GM12878 (cell line): ENCODE data around the gene RPL37. TPM values are rescaled to one million over a fixed set of nuclear protein-coding genes. Genes with fewer than 3 reads are reported as not detected.
"Not testable (repeated sequence)": the region's sequence is repeated elsewhere in the genome, so short reads cannot be mapped to it uniquely, and the experiment has no call there.

Experiments used
- ATAC-seq: fragments of 200-7000 bp; cut with Tn5 transposase; 3 replicates; pipeline ENCODE4 v1.9.1; 2020; ENCODE audit warnings: mild to moderate bottlenecking, moderate library complexity
- BruUV-seq: library from RNA; stranded (reverse); fragments of 400-500 nt; replicated peaks from 2 replicates; lab custom pipeline; 2021; lab: Mats Ljungman, UMichigan
- CTCF ChIA-PET: fragments of 300-600 bp; sonication (Branson Sonifier 250); formaldehyde crosslinking; extraction: SDS; loops from one replicate; lab custom pipeline; 2021; ENCODE audit warnings: inconsistent platforms; lab: Yijun Ruan, JAX
- POLR2A ChIA-PET: fragments of 350-600 bp; formaldehyde crosslinking; extraction: SDS; loops from one replicate; lab custom pipeline; 2021; ENCODE audit warnings: inconsistent platforms; lab: Charles Lee
- RAD21 ChIA-PET: fragments of 300-600 bp; sonication (Branson Sonifier 250); formaldehyde crosslinking; loops from one replicate; lab custom pipeline; 2023; ENCODE audit warnings: antibody characterized with exemption; ENCODE audit not compliant: unreplicated experiment; lab: Charles Lee
- SMC1A ChIA-PET: fragments of 300-600 bp; sonication (Branson Sonifier 250); formaldehyde crosslinking; loops from one replicate; lab custom pipeline; 2023; ENCODE audit not compliant: unreplicated experiment, uncharacterized antibody; lab: Charles Lee
- DNase-seq: peaks from one replicate; pipeline ENCODE4 v3.0.0-alpha.2; 2011; ENCODE audit warnings: low read depth, low spot score
- FAIRE-seq: peaks from 3 replicates; lab custom pipeline; 2011; peaks lifted over from hg19 to GRCh38; lab: Jason Lieb, UNC
- H2AFZ ChIP-seq: 2 replicates; pipeline ENCODE4 v1.6.0; 2011; ENCODE audit warnings: low read depth, low read length, control low read depth; ENCODE audit not compliant: control insufficient read depth
- H3K27ac ChIP-seq: 2 replicates; pipeline ENCODE4 v1.5.1; 2011; ENCODE audit warnings: control low read depth; ENCODE audit not compliant: control insufficient read depth, insufficient read depth
- H3K27me3 ChIP-seq, 2 experiments: replicated peaks in 1 of 2; 2 replicates each; pipeline versions ENCODE4 v1.6.0 to v1.6.1; 2011; ENCODE audit warnings: low read length in 1 of 2; ENCODE audit not compliant: control insufficient read depth in 2 of 2, insufficient read depth in 2 of 2
- H3K36me3 ChIP-seq, 2 experiments: 2 replicates each; pipeline ENCODE4 v1.5.1; 2011; ENCODE audit warnings: low read length in 1 of 2; ENCODE audit not compliant: control insufficient read depth in 2 of 2, insufficient read depth in 2 of 2
- H3K4me1 ChIP-seq: 2 replicates; pipeline ENCODE4 v1.6.1; 2011; ENCODE audit warnings: mild to moderate bottlenecking, low read length, moderate library complexity, mixed read lengths; ENCODE audit not compliant: control insufficient read depth, insufficient read depth
- H3K4me2 ChIP-seq: 2 replicates; pipeline ENCODE4 v1.6.0; 2011; ENCODE audit warnings: control low read depth; ENCODE audit not compliant: control insufficient read depth, insufficient read depth
- H3K4me3 ChIP-seq: fragments of 200-600 bp; sonication (generic); 2 replicates; pipeline ENCODE4 v1.5.1; 2016
- H3K79me2 ChIP-seq: 2 replicates; pipeline ENCODE4 v1.6.0; 2011; ENCODE audit warnings: low read length; ENCODE audit not compliant: control insufficient read depth, insufficient read depth
- H3K9ac ChIP-seq: 2 replicates; pipeline ENCODE4 v1.8.0; 2011; ENCODE audit warnings: low read length, control low read depth, mixed read lengths; ENCODE audit not compliant: control insufficient read depth, insufficient read depth
- H3K9me3 ChIP-seq: replicated peaks from 3 replicates; pipeline ENCODE4 v1.5.1; 2011; ENCODE audit warnings: mild to moderate bottlenecking, low read length; ENCODE audit not compliant: control insufficient read depth, insufficient read depth
- H4K20me1 ChIP-seq: 2 replicates; pipeline ENCODE4 v1.6.0; 2011; ENCODE audit not compliant: control insufficient read depth, insufficient read depth
- CEBPB ChIP-seq, 2 experiments: fragments of 150-350 bp in 1 of 2; IDR thresholded peaks; 2 replicates each; pipeline ENCODE4 v1.6.1; 2012 to 2014; ENCODE audit warnings: low read depth in 2 of 2, low read length in 2 of 2, borderline replicate concordance in 1 of 2, inconsistent platforms in 1 of 2
- CHD2 ChIP-seq: IDR thresholded peaks from 2 replicates; pipeline ENCODE4 v1.6.1; 2011; ENCODE audit warnings: low read depth, low read length, improper control_type of control experiment, borderline replicate concordance
- CREM ChIP-seq: IDR thresholded peaks from 2 replicates; pipeline ENCODE4 v1.6.1; 2014; ENCODE audit warnings: antibody characterized with exemption, low read depth
- GABPA ChIP-seq: IDR thresholded peaks from 2 replicates; pipeline ENCODE4 v1.6.1; 2014; ENCODE audit warnings: antibody characterized with exemption, low read depth, mild to moderate bottlenecking, inconsistent platforms
- IKZF1 ChIP-seq: fragments of 450-650 bp; conservative IDR thresholded peaks from 2 replicates; pipeline ENCODE4 v1.6.1; 2017; ENCODE audit warnings: antibody characterized with exemption, mild to moderate bottlenecking
- KDM1A ChIP-seq: fragments of 200-600 bp; sonication (generic); IDR thresholded peaks from 2 replicates; pipeline ENCODE4 v1.6.1; 2016; ENCODE audit warnings: borderline replicate concordance
- NKRF ChIP-seq: fragments of 450-650 bp; conservative IDR thresholded peaks from 2 replicates; pipeline ENCODE4 v1.6.1; 2017; ENCODE audit warnings: mild to moderate bottlenecking, moderate library complexity
- NRF1 ChIP-seq: conservative IDR thresholded peaks from 2 replicates; pipeline ENCODE4 v1.6.1; 2011; ENCODE audit warnings: mild to moderate bottlenecking, low read depth, low read length, improper control_type of control experiment
- PML ChIP-seq: IDR thresholded peaks from 2 replicates; pipeline ENCODE4 v1.6.1; 2012; ENCODE audit warnings: low read length, inconsistent platforms
- POLR2AphosphoS5 ChIP-seq: IDR thresholded peaks from 2 replicates; pipeline ENCODE4 v1.6.1; 2011; ENCODE audit warnings: mild to moderate bottlenecking, low read length, inconsistent platforms
- SIN3A ChIP-seq: IDR thresholded peaks from 2 replicates; pipeline ENCODE4 v1.6.1; 2012; ENCODE audit warnings: low read depth, low read length, improper control_type of control experiment
- USF2 ChIP-seq: IDR thresholded peaks from 2 replicates; pipeline ENCODE4 v1.6.1; 2011; ENCODE audit warnings: low read depth, low read length, improper control_type of control experiment, borderline replicate concordance
- ZBTB33 ChIP-seq: fragments of 450-650 bp; IDR thresholded peaks from 2 replicates; pipeline ENCODE4 v1.6.1; 2017; ENCODE audit warnings: mild to moderate bottlenecking
- WGBS: methylation state at CpG from one replicate; pipeline ENCODE4 v1.1.6; 2016; ENCODE audit warnings: low lambda C conversion rate; ENCODE audit not compliant: insufficient replicate concordance, insufficient coverage; ENCODE audit errors: missing lambda C conversion rate; 5-methylcytosine and 5-hydroxymethylcytosine counted together
- in situ Hi-C: fragments of 300-500 bp; cut with MboI; formaldehyde crosslinking; loops from 9 replicates; pipeline ENCODE4 v1.14.3; 2018; ENCODE audit warnings: mixed read lengths
- intact Hi-C: fragments of 100-400 bp; cut with micrococcal nuclease; formaldehyde crosslinking; loops from one replicate; pipeline ENCODE4 v1.14.2; 2022; ENCODE audit not compliant: unreplicated experiment
- polyA plus RNA-seq, 11 experiments: library from polyadenylated mRNA; depleted of rRNA in 4 of 11; unstranded in 6 of 11; stranded (reverse) in 5 of 11; fragments of >200 nt; fragmentation: Nextera tagmentation in 4 of 11; fragmentation: Illumina TruSeq in 1 of 11; extraction: Ambion mirVana in 4 of 11; extraction: Trizol in 1 of 11; gene quantifications; 1 replicate in 1 of 11; 2 replicates in 10 of 11; pipeline versions ENCODE4 v1.2.1 to v1.2.3, GENCODE V29; 2011 to 2016; ENCODE audit warnings: inconsistent platforms in 2 of 11, missing spikeins in 2 of 11, low read depth in 1 of 11
- total RNA-seq, 4 experiments: library from RNA; depleted of rRNA in 3 of 4; stranded (reverse); fragments of >200 nt in 3 of 4; fragmentation: Illumina TruSeq in 1 of 4; extraction: Trizol in 1 of 4; gene quantifications; 2 replicates each; pipeline versions ENCODE4 v1.2.1 to v1.2.3, GENCODE V29; 2013 to 2021

Gene RPL37
- total and polyA plus RNA-seq, 10 of the 15 experiments (the other 5 are each of a cell fraction or from before 2014, with no cell fraction given): 1,697 to 6,216 (median 3,013) TPM

- ATAC-seq: peak; percentile 12
- H3K4me2 ChIP-seq: not testable (repeated sequence)
Measured at GRCh38 chr5:40825461-40826043, 9.5 kb downstream of the RPL37 start.

GRCh38 chr5:40823459-40823858, 11.6 kb downstream of the RPL37 start:
- intact Hi-C loops (no loop called here), in situ Hi-C loops (no loop called here)
- ATAC-seq (peak; percentile 6; the same call in 2 of the 3 replicates), FAIRE-seq (no peak), DNase-seq (no peak)
- H3K27ac ChIP-seq: no peak overlapping the region
- H3K36me3 ChIP-seq: peaks cover 2 to 16% of the 10 kb centered on the region in 2 experiments
- ChIA-PET SMC1A (interaction anchor here (1.3 to 2.4 kb wide), 2 partner anchors 15 to 51 kb away, joined by 3 to 6 read pairs; no protein-coding TSS in a partner anchor), RAD21 (no interaction called here), CTCF (interaction anchor here (0.6 to 1.3 kb wide), 3 partner anchors 10 to 296 kb away, joined by 3 to 4 read pairs (median 3); no protein-coding TSS in a partner anchor), POLR2A (interaction anchor here (0.7 to 1.7 kb wide), 2 partner anchors 10 to 12 kb away, joined by 4 to 6 read pairs; no protein-coding TSS in a partner anchor)
- H3K9ac ChIP-seq: no peak overlapping the region
- no peak overlapping the region for H3K4me3 ChIP-seq
- no peaks in the 10 kb centered on the region for H4K20me1 ChIP-seq
- no TSS peak for BruUV-seq
- H3K4me1 ChIP-seq: no peaks in the 10 kb centered on the region
- no peaks in the 10 kb centered on the region for H3K79me2 ChIP-seq
- WGBS: 60% methylated on average over 1 of the region's 1 CpG
- TF ChIP-seq GABPA: no peak
- no peak for TF ChIP-seq ZBTB33
- no peak for TF ChIP-seq USF2
- no peak for TF ChIP-seq CEBPB (IDR thresholded peaks at IDR 0.05; ENCODE audit: borderline replicate concordance in 1 of 2, low read depth in 2 of 2, low read length in 2 of 2)
- TF ChIP-seq SIN3A: no peak
- no peak for TF ChIP-seq KDM1A
- no peak for TF ChIP-seq IKZF1
- TF ChIP-seq NKRF: no peak
- TF ChIP-seq NRF1: no peak
- no peak for TF ChIP-seq CHD2
- no peak overlapping the region for H2AFZ ChIP-seq
- H3K27me3 ChIP-seq: no peaks in the 10 kb centered on the region
- no peak overlapping the region for H3K4me2 ChIP-seq
- H3K9me3 ChIP-seq: no peaks in the 10 kb centered on the region

More at GRCh38 chr5:40825461-40826043, 9.5 kb downstream of the RPL37 start:
- H3K79me2 ChIP-seq, SMC1A ChIA-PET, CTCF ChIA-PET, H4K20me1 ChIP-seq, DNase-seq, H2AFZ ChIP-seq, H3K9me3 ChIP-seq, RAD21 ChIA-PET, POLR2A ChIA-PET, in situ Hi-C loops, FAIRE-seq, H3K9ac ChIP-seq, H3K27ac ChIP-seq, H3K27me3 ChIP-seq, BruUV-seq, H3K4me3 ChIP-seq, intact Hi-C loops, H3K4me1 ChIP-seq: not testable (repeated sequence)
- peaks cover 6 to 32% of the 10 kb centered on the region in 2 experiments for H3K36me3 ChIP-seq
- TF ChIP-seq PML (peak; percentile 3; the same call in 1 of the 2 replicates), CREM (0 out of 2 replicates have a peak, but pooled peaks have one; percentile 16), POLR2AphosphoS5 (peak; percentile 22; the same call in 1 of the 2 replicates)
- 58% methylated on average over 11 of the region's 11 CpGs for WGBS
